AG09309 (cell line): Measurements from ENCODE around the gene PRM3.

Source experiments
- DNase-seq: peaks from one replicate; pipeline ENCODE4 v3.0.0-alpha.2; 2010; ENCODE audit warnings: low read depth
- H3K4me3 ChIP-seq: 2 replicates; pipeline ENCODE4 v1.5.1; 2011; ENCODE audit warnings: mild to moderate bottlenecking, low read depth, low read length, moderate library complexity; ENCODE audit not compliant: control insufficient read depth
- TF ChIP-seq, protein P1 (sequence below): IDR thresholded peaks from 2 replicates; pipeline ENCODE4 v1.5.1; 2011; ENCODE audit warnings: mild to moderate bottlenecking, low read depth, low read length, inconsistent platforms; ENCODE audit not compliant: insufficient read depth, control insufficient read depth; ENCODE audit errors: missing control alignments

The PRM3 gene

DNA sequence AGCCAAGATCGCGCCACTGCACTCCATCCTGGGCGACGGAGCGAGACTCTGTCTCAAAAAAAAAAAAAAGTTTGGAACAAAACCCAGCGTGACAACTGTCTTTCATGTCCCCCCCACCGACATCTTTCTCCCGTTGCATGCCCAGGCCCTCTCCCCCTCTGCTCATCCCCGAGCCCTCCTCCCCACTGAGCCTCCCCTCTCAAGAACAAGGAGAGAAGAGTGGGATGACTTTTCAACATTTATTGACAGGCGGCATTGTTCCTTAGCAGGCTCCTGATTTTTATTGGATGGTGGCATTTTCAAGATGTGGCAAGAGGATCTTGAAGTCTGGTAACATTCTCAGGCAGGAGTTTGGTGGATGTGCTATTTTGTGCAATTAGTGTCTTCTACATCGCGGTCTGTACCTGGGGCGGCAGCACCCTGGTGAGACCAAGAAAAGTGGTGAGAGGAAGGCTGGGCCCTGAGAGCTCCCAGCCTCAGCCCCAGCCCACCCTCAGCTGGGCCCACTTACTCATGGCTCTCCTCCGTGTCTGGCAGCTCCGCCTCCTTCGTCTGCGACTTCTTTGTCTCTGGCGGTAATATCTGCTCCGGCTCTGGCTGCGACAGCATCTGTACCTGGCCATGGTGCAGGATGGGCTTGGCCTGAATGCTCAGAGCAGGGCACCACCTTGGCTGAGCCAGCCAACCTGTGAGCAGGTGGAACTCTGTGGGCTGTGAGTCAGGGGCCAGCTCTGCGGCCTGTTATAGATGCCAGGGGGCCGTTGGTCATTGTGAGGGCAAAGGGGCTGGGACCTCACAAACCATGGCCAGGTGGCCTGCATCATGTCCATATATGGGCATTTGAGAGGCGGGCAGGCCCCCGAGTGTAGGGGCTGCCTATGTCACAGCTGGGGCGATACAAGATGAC is 7.4 kb upstream of the PRM3 start, which contains the start of gene PRM1:
PRM1 (minus strand) TSS at position 715 of the 907 bp plus-strand sequence; CDS start at position 623, 92 bp downstream.
- DNase-seq: no peak
- H3K4me3 ChIP-seq: no peak within 1 kb of the TSS

DNA sequence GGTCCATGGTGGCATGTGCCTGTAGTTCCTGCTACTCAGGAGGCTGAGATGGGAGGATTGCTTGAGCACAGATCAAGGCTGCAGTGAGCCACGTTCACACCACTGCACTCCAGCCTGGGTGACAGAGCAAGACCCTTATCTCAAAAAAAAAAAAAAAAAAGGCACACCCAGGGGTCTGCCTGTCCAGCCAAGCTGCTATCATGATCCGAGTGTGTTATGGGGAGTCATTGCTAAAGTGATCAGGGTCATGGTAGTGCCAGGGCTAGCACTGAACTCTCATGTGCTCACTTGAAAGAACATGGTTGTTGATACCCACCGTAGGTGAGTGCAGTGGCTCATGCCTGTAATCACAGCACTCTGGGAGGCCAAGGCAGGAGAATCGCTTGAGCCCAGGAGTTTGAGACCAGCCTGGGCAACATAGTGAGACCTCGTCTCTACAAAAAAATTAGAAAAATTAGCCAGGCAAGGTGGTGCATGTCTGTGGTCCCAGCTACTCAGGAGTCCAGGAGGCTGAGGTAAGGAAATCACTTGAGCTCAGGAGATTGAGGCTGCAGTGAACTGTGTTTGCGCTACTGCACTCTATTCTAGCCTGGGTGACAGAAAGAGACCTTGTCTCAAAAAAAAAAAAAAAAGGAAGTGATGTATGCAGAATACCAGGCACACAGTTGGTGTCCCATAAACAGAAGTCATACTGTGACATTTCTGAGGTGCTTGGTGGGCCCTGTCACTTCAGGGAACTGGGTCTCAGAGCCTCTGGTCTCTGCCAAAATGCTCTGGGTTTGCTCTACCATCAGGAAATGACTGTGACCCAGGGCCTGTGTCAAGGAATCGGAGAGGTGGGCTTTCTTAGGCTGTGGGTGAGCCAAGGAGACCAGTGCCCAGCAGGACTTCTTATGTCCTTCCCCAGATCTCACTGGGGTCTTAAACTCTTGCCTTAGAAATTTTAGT is 5.5 kb upstream of the PRM3 start:
- TF ChIP-seq, protein P1, sequence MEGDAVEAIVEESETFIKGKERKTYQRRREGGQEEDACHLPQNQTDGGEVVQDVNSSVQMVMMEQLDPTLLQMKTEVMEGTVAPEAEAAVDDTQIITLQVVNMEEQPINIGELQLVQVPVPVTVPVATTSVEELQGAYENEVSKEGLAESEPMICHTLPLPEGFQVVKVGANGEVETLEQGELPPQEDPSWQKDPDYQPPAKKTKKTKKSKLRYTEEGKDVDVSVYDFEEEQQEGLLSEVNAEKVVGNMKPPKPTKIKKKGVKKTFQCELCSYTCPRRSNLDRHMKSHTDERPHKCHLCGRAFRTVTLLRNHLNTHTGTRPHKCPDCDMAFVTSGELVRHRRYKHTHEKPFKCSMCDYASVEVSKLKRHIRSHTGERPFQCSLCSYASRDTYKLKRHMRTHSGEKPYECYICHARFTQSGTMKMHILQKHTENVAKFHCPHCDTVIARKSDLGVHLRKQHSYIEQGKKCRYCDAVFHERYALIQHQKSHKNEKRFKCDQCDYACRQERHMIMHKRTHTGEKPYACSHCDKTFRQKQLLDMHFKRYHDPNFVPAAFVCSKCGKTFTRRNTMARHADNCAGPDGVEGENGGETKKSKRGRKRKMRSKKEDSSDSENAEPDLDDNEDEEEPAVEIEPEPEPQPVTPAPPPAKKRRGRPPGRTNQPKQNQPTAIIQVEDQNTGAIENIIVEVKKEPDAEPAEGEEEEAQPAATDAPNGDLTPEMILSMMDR: no peak
- no peak for DNase-seq
- no peak overlapping the region for H3K4me3 ChIP-seq

More for the DNA sequence above, 7.4 kb upstream of the PRM3 start, which contains the start of gene PRM1:
- TF ChIP-seq, protein P1: no peak

DNA sequence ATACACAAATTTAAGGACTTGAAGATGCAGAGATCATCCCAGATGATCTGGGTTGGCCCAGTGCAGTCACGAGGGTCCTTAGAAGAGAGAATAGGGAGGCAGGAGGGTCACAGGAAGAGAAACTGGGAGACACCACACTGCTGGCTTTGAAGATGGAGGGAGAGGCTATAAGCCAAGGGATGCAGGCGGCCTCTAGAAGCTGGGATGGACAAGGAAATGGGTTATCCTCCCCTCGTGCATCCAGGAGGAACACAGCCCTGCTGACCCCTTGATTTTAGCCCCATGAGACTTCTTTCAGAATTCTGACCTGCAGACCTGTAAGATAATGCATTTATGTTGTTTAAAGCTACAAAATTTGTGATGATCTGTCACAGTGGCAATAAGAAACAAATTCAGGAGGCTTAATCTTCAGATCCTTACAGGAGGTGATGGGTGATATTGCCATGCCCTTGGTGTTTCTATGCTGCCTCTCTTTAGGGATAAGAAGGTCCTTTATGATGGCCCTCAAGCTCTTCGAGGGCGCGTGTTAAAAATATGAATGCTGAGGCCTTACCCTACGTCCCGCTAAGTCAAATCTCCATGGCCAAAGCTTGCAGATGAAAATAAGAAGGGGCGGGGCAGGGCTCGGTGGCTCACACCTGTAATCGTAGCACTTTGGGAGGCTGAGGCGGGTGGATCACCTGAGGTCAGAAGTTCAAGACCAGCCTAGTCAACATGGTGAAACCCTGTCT is 4.3 kb upstream of the PRM3 start:
- TF ChIP-seq, protein P1: no peak
- no peak for DNase-seq
- no peak overlapping the region for H3K4me3 ChIP-seq

DNA sequence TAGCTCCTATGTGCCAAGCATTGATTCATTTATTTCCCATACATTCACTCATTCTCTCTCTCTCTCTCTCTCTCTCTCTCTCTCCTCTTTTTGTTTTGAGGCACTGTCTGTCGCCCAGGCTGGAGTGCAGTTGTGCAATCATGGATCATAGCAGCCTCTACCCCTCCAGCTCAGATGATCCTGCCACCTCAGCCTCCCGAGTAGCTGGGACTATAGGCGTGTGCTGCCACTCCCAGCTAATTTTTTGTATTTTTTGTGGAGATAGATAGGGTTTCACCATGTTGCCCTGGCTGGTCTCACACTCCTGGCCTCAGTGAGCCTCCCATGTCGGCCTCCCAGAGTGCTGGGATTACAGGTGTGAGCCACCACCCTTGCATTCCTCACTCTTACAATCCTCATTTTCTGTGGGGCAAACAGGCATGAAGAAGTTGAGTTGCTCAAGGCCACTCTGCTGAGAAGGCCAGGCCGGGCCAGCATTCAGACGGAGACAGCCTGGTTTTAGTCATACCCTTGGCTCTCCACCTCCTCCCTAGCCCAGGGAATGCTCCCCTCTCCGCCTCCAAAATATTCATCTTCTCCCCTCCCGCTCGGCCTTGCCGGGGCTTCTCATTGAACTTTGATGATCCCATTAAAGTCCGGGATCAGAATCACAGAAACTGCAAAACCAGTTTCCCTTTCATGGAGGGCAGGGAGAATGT is 3.6 kb upstream of the PRM3 start:
- H3K4me3 ChIP-seq: no peak overlapping the region
- DNase-seq: no peak
- TF ChIP-seq, protein P1: no peak

DNA sequence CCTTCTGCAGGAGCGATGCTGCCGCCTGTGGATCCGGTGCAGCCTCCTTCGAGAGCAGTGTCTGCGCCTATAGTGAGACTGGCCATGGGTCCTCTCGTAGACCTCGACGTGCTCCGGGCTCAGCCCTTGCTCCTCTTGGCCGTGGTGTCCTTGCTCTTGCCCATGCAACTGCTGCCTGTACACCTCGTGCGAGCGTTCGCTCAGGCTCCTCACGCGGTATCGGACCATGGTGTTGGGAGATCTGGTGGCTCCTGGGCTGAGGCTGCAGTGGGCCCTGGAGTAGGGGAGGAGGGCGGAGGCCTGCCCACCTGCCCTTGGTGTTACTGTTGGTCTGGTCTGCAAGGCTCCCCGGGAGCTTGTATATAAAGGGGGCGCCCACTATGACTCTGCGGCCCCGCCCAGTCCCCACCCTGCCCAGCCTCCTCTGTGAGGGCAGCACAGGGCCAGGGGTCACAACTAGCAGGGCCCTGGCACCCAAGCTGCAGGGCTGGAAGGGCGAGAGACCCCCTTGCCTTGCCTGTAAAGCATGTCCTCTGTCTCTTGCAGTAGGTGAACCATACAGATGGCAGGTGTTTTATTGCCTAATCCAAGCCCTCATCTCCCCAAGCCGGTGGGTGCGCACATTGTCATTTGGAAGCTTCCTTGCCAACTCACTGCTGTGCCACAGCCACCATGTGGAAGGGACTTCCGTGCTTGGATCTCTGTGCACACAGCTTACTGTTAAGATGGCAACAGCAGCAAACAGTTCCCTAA is 2.9 kb upstream of the PRM3 start, which contains the start of gene PRM2:
PRM2 (minus strand) TSS at position 338 of the 753 bp plus-strand sequence; CDS start at position 228, 110 bp downstream.
- TF ChIP-seq, protein P1: no peak
- DNase-seq: no peak
- no peak within 1 kb of the TSS for H3K4me3 ChIP-seq
